Suprapubic skin (tissue), 4 donors: ENCODE measurements around the gene CABP4.

Experiments
- CTCF ChIP-seq, 2 donors: fragments of 200-600 bp in 1 of 2; fragments of 450-650 bp in 1 of 2; sonication (generic) in 1 of 2; IDR thresholded peaks; one replicate each; pipeline ENCODE4 v1.5.1; 2016 to 2019; ENCODE audit warnings: antibody characterized with exemption in 2 of 2, mild to moderate bottlenecking in 1 of 2, moderate library complexity in 1 of 2
- EP300 ChIP-seq: sonication (generic); formaldehyde crosslinking; IDR thresholded peaks from one replicate; pipeline ENCODE4 v1.6.1; 2017; ENCODE audit warnings: antibody characterized with exemption
- POLR2A ChIP-seq, 2 donors: fragments of 450-650 bp; IDR thresholded peaks; one replicate each; pipeline ENCODE4 v1.6.1; 2017; ENCODE audit warnings: antibody characterized with exemption in 2 of 2, mild to moderate bottlenecking in 2 of 2, moderate library complexity in 2 of 2
- POLR2AphosphoS5 ChIP-seq, 3 donors: sonication (generic); formaldehyde crosslinking; IDR thresholded peaks; one replicate each; pipeline ENCODE4 v1.6.1; 2017; ENCODE audit warnings: antibody characterized with exemption in 3 of 3

GRCh38 chr11:67504005-67504949 is 49.1 kb downstream of the CABP4 start:
- TF ChIP-seq CTCF (IDR thresholded peaks at IDR 0.05) (no peak), EP300 (no peak), POLR2AphosphoS5 (IDR thresholded peaks at IDR 0.05) (no peak), POLR2A (IDR thresholded peaks at IDR 0.05) (no peak)
